ENCODE measurements around the gene SERPINA4. TPM values are rescaled to one million over a fixed set of nuclear protein-coding genes. Genes with fewer than 3 reads are reported as not detected.

SERPINA4 gene
- total RNA-seq, 1 experiment from 2014 or later: 0.17 TPM

DNA sequence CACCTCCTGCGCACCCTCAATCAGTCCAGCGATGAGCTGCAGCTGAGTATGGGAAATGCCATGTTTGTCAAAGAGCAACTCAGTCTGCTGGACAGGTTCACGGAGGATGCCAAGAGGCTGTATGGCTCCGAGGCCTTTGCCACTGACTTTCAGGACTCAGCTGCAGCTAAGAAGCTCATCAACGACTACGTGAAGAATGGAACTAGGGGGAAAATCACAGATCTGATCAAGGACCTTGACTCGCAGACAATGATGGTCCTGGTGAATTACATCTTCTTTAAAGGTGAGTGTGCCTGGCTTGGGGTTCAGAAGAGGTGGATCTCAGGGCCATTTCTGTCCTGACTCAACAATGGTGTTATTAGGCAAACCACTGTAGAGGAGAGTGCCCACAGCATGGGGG, 53.6 kb downstream of the SERPINA4 start:
- DNase-seq (ENCODE audit: low read depth, low spot score): no peak
- no peaks in the 10 kb centered on the region for H3K36me3 ChIP-seq (ENCODE audit: control insufficient read depth in 1 of 2, insufficient read depth in 2 of 2, low read length in 2 of 2)
- no peak overlapping the region for H3K9ac ChIP-seq (ENCODE audit: low read length)
- no peak overlapping the region for H3K4me3 ChIP-seq (replicated peaks in 1 of 2; ENCODE audit: low read depth in 1 of 2, low read length in 2 of 2)
- ChIA-PET POLR2A (interaction anchor here (1.1 kb wide), 1 partner anchor 14 kb away, joined by 3 read pairs; no protein-coding TSS in a partner anchor), RAD21 (ENCODE audit: low non-redundant PET in 1 of 2, low total read pairs in 2 of 2, uncharacterized antibody in 2 of 2, unreplicated experiment in 2 of 2) (no interaction called here), CTCF (no interaction called here)
- H3K4me2 ChIP-seq (ENCODE audit: low read length): no peak overlapping the region
- ATAC-seq: no peak
- intact Hi-C loops (cut with micrococcal nuclease): no loop called here
- no peaks in the 10 kb centered on the region for H3K79me2 ChIP-seq (ENCODE audit: insufficient read depth, low read length)
- H3K9me3 ChIP-seq (ENCODE audit: control insufficient read depth in 1 of 2, insufficient read depth in 1 of 2, low read depth in 1 of 2, low read length in 2 of 2): peaks cover 3 to 10% of the 10 kb centered on the region in 2 experiments; a peak in 2 of 4 replicates
- H4K20me1 ChIP-seq (ENCODE audit: insufficient read depth): no peaks in the 10 kb centered on the region
- H3K4me1 ChIP-seq (ENCODE audit: control insufficient read depth in 1 of 2, insufficient read depth in 2 of 2, low read length in 2 of 2): peaks cover 8 to 32% of the 10 kb centered on the region in 2 experiments; a peak in 3 of 4 replicates
- no peak overlapping the region for H3K27ac ChIP-seq (ENCODE audit: low read depth, low read length)
- H2AFZ ChIP-seq (ENCODE audit: low read depth, low read length, poor library complexity, severe bottlenecking): no peak overlapping the region
- H3K27me3 ChIP-seq (ENCODE audit: insufficient read depth, low read length): no peaks in the 10 kb centered on the region
- no TSS peak for BruUV-seq (replicated peaks)
- TF ChIP-seq FOSL1 (IDR thresholded peaks at IDR 0.05; ENCODE audit: low read depth): no peak
- TF ChIP-seq SIN3A (IDR thresholded peaks at IDR 0.05; ENCODE audit: low read depth): no peak
- TF ChIP-seq POLR2AphosphoS5 (IDR thresholded peaks at IDR 0.05; ENCODE audit: low read depth, low read length): no peak
- no peak for TF ChIP-seq TCF7L2 (IDR thresholded peaks at IDR 0.05; ENCODE audit: borderline replicate concordance, extremely low read depth, insufficient read depth, insufficient read length)
- TF ChIP-seq SP1 (IDR thresholded peaks at IDR 0.05; ENCODE audit: low read depth): no peak
- TF ChIP-seq, protein P1, sequence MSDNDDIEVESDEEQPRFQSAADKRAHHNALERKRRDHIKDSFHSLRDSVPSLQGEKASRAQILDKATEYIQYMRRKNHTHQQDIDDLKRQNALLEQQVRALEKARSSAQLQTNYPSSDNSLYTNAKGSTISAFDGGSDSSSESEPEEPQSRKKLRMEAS (IDR thresholded peaks at IDR 0.05): no peak
- TF ChIP-seq RAD21 (IDR thresholded peaks at IDR 0.05; ENCODE audit: low read depth): no peak
- no peak for TF ChIP-seq ZFX (IDR thresholded peaks at IDR 0.05)
- TF ChIP-seq, protein P2, sequence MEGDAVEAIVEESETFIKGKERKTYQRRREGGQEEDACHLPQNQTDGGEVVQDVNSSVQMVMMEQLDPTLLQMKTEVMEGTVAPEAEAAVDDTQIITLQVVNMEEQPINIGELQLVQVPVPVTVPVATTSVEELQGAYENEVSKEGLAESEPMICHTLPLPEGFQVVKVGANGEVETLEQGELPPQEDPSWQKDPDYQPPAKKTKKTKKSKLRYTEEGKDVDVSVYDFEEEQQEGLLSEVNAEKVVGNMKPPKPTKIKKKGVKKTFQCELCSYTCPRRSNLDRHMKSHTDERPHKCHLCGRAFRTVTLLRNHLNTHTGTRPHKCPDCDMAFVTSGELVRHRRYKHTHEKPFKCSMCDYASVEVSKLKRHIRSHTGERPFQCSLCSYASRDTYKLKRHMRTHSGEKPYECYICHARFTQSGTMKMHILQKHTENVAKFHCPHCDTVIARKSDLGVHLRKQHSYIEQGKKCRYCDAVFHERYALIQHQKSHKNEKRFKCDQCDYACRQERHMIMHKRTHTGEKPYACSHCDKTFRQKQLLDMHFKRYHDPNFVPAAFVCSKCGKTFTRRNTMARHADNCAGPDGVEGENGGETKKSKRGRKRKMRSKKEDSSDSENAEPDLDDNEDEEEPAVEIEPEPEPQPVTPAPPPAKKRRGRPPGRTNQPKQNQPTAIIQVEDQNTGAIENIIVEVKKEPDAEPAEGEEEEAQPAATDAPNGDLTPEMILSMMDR (IDR thresholded peaks at IDR 0.05 in 2 of 3, conservative IDR thresholded peaks at IDR 0.05 in 1 of 3; ENCODE audit: borderline replicate concordance in 1 of 3, insufficient read depth in 1 of 3, low read depth in 2 of 3, low read length in 2 of 3): no peak
- TF ChIP-seq SRF (IDR thresholded peaks at IDR 0.05; ENCODE audit: low read depth): no peak
- TF ChIP-seq EZH2phosphoT487 (IDR thresholded peaks at IDR 0.05; ENCODE audit: borderline replicate concordance): no peak
- TF ChIP-seq, protein P3, sequence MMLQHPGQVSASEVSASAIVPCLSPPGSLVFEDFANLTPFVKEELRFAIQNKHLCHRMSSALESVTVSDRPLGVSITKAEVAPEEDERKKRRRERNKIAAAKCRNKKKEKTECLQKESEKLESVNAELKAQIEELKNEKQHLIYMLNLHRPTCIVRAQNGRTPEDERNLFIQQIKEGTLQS (IDR thresholded peaks at IDR 0.05): no peak
- TF ChIP-seq, protein P4, sequence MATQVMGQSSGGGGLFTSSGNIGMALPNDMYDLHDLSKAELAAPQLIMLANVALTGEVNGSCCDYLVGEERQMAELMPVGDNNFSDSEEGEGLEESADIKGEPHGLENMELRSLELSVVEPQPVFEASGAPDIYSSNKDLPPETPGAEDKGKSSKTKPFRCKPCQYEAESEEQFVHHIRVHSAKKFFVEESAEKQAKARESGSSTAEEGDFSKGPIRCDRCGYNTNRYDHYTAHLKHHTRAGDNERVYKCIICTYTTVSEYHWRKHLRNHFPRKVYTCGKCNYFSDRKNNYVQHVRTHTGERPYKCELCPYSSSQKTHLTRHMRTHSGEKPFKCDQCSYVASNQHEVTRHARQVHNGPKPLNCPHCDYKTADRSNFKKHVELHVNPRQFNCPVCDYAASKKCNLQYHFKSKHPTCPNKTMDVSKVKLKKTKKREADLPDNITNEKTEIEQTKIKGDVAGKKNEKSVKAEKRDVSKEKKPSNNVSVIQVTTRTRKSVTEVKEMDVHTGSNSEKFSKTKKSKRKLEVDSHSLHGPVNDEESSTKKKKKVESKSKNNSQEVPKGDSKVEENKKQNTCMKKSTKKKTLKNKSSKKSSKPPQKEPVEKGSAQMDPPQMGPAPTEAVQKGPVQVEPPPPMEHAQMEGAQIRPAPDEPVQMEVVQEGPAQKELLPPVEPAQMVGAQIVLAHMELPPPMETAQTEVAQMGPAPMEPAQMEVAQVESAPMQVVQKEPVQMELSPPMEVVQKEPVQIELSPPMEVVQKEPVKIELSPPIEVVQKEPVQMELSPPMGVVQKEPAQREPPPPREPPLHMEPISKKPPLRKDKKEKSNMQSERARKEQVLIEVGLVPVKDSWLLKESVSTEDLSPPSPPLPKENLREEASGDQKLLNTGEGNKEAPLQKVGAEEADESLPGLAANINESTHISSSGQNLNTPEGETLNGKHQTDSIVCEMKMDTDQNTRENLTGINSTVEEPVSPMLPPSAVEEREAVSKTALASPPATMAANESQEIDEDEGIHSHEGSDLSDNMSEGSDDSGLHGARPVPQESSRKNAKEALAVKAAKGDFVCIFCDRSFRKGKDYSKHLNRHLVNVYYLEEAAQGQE (IDR thresholded peaks at IDR 0.05; ENCODE audit: low read depth): no peak
- TF ChIP-seq POLR2A (IDR thresholded peaks at IDR 0.05; ENCODE audit: borderline replicate concordance, extremely low read depth, insufficient read depth, insufficient read length): no peak
- no peak for TF ChIP-seq EGR1 (IDR thresholded peaks at IDR 0.05; ENCODE audit: low read depth)
- TF ChIP-seq EZH2 (IDR thresholded peaks at IDR 0.05): no peak
- TF ChIP-seq CEBPB (IDR thresholded peaks at IDR 0.05; ENCODE audit: low read depth): no peak
- no peaks in the 10 kb centered on the region for H3K9me2 ChIP-seq (ENCODE audit: insufficient read depth)

Data from HCT116 (cell line).